Iris pigment epithelial cell (primary cell): ENCODE results near the gene NR4A3.

Experiments used
- DNase-seq: peaks from one replicate; pipeline ENCODE4 v3.0.0-alpha.2; 2011; ENCODE audit warnings: low read depth

NR4A3 gene

DNA sequence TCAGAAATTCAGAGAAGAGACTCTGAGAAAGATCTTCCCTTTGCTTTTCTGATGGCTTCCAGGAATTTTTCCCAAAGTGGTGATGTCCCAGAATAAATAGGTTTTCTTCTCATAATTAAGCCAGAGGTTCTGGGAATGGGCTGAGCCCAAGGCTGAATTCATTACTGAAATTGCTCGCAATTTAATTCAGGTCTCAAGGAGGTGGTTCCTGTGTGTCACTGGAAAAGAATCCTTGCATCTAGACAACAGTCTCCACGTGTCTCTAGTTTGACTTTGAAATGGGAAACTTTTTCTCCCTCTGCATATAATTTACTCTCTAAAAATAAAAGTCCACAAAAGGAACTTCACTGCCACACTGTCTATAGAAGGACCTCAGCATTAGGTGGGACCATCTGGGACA, 57.0 kb downstream of the NR4A3 start:
- DNase-seq = peak; percentile 21

DNA sequence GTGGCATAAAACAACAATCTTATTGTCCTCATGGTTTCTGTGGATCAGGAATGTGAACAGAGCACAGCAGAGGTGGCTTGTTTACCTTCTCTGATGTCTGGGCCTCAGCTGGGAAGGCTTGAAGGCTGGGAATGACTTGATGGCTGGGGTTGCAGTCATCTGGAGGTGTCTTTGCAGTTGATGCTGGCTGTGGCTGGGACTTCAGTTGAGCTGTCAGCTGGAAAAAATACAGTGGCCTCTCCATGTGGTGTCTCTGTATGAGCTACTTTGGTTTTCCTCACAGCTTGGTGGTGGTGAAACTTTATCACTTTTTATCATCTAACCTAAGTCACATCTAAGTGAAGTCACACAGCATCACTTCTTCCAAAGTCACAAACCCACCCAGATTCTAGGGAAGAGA, 60.1 kb downstream of the NR4A3 start:
- no peak for DNase-seq

DNA sequence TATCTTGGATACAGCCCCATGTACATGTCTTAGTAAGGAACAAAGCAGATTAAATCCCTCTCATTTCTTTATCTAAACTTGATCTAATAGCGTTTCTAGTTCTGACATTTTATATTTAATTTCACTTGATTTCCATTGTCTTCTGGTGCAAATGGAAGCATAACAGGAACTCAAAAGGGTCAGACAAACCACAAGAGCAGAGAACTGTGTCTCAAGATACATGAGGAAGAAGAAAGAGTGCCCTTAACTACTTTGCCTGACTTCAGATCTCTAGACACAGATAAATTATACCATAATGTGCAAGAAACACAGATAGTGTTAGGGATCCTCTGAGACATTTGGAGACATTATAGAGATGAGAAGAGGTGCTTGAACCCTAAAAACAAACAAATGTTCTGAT, 64.1 kb downstream of the NR4A3 start:
- no peak for DNase-seq

DNA sequence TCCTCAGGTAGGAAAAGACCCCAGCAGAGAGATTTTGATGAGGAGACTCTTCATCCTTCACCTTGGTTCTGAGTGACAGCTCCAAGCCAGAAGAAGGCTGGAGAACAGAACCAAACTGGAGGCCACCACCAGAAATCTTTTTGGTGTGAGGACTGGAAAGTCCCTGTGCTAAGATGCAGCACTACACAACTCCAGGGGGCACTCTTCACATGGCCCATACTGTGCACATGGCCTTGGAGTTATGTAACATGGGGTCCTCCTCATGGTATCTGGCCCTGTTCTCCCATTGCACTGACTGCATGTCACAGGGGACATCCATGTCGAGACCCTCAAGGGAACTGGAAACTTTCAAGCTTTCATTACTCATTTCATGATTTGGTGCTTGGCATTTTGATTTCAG, 67.4 kb downstream of the NR4A3 start:
- DNase-seq = no peak

DNA sequence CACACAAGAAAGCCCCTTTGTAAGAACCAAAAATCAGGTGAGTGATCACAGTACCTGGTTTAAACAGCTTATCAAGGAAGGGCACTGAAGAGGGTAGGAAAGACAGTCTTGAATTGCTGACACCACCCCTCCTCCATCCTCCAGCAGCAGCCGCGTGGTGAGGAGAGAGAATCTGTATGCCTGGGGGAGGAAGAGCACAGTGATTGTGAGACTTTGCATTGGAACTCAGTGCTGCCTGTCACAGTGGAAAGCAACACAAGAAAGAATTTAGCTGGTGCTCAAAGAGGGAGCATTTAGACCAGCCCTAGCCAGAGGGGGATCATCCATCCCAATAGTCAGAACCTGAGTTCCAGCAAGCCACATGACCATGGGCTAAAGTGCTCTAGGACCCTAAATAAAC, 73.1 kb downstream of the NR4A3 start:
- DNase-seq = no peak

DNA sequence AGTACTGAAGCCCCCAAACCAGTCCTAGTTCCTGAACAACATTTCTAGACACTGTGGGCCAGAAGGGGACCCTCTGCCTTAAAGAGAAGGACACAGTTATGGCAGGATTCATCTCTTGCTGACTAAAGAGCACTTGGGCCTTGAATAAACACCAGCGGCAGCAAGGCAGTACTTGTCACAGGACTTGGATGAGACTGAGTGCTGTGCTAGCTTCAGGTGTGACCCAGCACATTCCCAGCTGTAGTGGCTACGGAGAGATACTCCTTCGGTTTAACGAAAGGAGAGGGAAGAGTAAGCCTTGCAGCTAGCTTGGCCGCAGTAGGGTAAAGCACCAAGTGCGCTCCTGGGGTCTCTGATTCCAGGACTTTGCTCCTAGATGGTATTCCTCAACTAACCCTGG, 73.8 kb downstream of the NR4A3 start:
- DNase-seq = no peak

DNA sequence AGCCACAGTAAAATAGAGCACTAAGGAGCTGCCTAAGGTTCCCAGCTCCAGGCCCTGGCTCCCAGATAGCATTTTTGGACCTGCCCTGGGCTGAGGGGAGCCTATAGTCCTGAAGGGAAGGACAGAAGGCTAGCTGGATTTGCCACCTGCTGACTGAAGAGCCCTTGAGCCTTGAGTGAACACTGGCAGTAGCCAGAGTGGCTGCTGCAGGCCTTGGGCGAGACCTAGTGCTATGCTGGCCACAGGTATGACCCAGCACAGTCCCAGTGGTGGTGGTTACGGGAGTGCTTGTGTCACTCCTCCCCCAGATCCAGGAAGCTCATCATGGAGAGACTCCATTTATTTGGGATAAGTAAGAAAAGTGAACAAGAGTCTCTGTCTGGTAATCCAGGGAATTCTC, 74.4 kb downstream of the NR4A3 start:
- no peak for DNase-seq

DNA sequence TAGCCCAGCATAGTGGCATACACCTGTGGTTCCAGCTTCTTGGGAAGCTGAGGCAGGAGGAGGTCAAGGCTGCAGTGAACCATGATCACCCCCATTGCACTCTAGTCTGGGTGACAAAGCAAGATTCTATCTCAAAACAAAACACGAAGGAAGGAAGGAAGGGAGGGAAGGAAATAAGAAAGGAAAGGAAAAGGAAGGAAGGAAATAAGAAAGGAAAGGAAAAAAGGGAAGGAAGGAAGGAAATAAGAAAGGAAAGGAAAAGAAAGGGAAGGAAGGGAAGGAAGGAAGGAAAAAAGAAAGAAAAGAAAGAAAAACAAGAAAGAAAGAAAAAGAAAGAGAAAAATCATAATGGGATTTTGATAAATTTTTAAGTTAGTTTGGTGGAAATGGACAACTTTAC, 81.7 kb downstream of the NR4A3 start:
- DNase-seq = no peak

DNA sequence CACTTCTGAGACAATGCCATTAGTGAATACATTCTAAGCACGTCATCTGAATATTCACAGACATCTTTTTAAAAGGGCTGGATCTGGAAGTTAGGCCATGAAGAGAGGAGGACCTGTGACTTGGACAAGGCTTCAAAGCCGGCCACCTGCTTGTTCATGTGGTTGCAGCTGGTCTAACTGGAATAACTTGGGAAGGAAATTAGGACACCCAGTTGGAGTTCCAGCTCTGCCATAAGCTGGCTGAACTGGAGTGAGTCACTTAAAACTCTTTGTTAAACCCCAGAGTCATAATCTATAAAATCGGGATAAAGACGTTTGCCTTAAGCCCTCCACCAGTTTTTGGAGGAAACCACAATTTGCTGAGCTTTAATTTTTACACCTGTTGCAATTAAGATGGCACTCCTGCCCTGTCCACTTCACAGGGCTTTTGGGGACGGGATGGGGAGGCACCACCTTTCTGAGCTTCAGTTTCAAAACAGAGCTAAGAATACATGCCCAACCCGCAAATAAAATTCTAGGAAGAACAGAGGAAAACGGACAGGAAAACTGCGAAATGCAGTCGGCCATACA, 84.2 kb downstream of the NR4A3 start:
- peak; percentile 11 for DNase-seq

DNA sequence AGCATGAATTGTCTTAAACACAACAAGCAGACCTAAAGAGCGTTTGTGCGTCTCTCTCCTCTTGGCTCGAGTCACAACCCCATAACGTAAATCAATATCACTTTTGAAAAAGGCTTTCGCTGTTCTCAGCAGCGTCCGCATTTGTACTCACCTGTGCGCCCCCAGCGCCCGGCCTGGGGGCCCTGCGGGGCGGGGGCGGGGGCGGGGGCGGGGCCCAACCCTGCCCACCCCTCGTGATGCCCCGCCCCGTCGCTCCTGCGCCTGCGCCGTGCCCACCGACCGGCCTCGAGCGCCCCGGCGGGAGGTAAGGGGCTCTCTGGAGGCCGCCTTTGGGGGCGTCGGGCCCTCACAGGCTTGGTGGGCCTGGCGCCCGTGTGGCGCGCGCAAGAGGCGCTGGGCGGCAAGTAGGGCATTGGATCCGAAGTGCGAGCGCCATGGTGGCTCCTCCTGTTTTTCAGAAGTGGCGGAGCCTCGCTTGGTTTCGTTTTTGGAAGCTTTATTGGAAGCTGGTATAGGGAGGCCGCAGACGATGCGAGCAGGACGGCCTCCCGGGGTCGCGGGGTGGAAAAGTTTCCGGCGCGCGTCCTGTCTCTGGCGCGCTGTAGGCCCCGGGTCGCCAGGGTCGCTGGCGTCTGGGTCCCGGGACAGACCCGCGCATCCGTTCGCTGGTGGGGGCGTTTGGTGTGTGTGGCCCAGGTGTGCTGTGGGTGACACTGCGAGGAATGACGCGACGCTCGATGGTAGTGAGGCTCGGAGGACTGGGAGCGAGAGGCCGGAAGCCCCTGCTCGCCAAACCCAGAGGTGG, 84.9 kb downstream of the NR4A3 start, which contains the start of gene STX17:
STX17 (plus strand) TSS at position 252 of the 805 bp plus-strand sequence. CDS start 8,586 bp downstream, outside the sequence.
- DNase-seq = peak; percentile 69

DNA sequence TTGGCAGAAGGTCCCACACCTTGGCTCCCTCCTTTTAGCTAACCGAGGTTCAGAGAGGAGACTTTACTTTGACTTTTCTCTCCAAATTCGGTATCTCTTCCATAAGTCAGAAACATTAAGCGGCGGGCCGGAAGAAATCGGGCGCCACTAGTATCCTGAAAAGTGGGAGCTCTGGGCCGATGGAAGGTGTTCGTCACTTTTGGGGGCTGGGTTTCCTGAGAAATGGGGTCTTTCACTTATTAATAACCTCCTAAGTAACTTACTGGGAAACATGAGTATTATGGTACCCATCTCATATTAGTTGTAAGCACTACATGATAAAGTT, 85.5 kb downstream of the NR4A3 start:
- no peak for DNase-seq

DNA sequence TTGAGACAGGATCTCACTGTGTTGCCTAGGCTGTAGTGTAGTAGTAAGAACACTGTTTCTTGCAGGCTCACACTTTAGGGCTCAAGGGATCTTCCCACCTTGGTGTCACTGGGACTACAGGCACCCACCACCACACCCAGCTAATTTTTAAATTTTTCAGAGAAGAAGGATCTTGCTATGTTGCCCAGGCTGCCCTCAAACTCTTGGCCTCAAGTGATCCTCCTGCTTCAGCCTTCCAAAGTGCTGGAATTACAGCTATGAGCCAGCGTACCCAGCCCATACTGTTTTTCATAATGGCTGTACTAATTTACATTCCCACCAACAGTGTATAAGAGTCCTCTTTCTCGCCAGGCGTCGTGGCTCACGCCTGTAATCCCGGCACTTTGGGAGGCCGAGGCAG, 89.9 kb downstream of the NR4A3 start:
- no peak for DNase-seq
